ENCODE data around the gene SYT8.

Gene SYT8

GRCh38 chr11:1847006-1847735, 12.4 kb downstream of the SYT8 start:
- DNase-seq, result no peak

GRCh38 chr11:1847926-1848639, 13.3 kb downstream of the SYT8 start:
- no peak for DNase-seq

- DNase-seq, result no peak
Observed at GRCh38 chr11:1848640-1849430, 14.0 kb downstream of the SYT8 start.

- DNase-seq, result no peak
Observed at GRCh38 chr11:1851468-1852180, 16.8 kb downstream of the SYT8 start.

GRCh38 chr11:1852271-1852876, 17.6 kb downstream of the SYT8 start:
- DNase-seq, result no peak

GRCh38 chr11:1852877-1853276, 18.1 kb downstream of the SYT8 start, which contains the start of gene LSP1:
LSP1 (plus strand) TSS chr11:1853084; CDS start chr11:1853145, 61 bp downstream.
- peak; percentile 64 to 71 for DNase-seq

GRCh38 chr11:1853376-1854131, 18.8 kb downstream of the SYT8 start:
- no peak for DNase-seq

- DNase-seq, result no peak
Observed at GRCh38 chr11:1854132-1854948, 19.6 kb downstream of the SYT8 start.

- DNase-seq, result no peak
Observed at GRCh38 chr11:1854949-1855885, 20.4 kb downstream of the SYT8 start.

- DNase-seq, result no peak
Observed at GRCh38 chr11:1855886-1856265, 21.1 kb downstream of the SYT8 start.

- DNase-seq, result no peak
Observed at GRCh38 chr11:1856306-1857005, 21.7 kb downstream of the SYT8 start.

- DNase-seq, result no peak
Observed at GRCh38 chr11:1857064-1857463, 22.3 kb downstream of the SYT8 start.

- DNase-seq, result no peak
Observed at GRCh38 chr11:1858154-1858553, 23.4 kb downstream of the SYT8 start.

- no peak for DNase-seq
Observed at GRCh38 chr11:1858576-1858975, 23.8 kb downstream of the SYT8 start.

- DNase-seq, result no peak
Observed at GRCh38 chr11:1859004-1859403, 24.2 kb downstream of the SYT8 start.

- no peak for DNase-seq
Observed at GRCh38 chr11:1860108-1860507, 25.3 kb downstream of the SYT8 start.

- DNase-seq, result no peak
Observed at GRCh38 chr11:1861435-1862411, 26.9 kb downstream of the SYT8 start.
